ENCODE measurements around the gene ITIH1. TPM values are rescaled to one million over a fixed set of nuclear protein-coding genes. Genes with fewer than 3 reads are reported as not detected.

Gene ITIH1
- total RNA-seq, 2 experiments from 2014 or later: not detected

DNA sequence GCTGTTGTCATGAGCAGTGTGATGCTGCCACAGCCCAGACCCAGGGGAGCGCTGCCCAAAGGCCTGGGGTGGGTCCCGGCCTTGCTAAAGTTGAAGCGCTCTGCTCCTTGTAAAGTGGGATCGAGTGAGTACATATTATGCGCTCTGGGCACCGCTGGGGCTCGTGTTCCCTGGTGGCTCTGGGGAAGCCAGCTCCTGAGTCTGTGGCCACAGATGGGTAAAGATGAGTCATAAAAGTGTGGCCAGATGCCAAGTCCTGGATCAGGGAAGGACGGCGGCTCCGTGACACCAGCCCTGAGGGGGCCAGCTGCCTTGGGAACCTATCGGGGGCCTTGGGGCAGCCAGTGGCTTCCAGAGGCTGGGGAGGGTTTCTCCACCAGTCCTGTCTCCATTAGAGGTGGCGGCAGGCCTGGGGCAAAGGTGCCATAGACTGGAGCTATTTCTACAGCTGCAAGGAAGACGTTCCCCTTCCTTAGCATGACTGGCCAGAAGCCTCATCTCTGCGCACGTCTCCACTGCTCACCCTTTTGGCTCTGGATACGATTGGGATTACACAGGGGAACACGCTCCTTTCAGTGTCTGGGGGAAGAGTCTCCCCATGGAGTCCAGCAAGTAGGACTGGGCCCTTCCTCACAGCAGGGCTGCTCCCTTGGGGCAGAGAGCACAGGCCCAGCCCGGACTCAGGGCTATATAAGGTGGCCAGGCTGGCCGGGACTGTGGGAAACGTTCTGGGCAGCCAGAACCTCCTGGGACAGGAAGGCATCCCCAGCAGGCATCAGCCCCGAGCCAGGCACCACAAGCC is 54.3 kb downstream of the ITIH1 start:
- peaks cover 16% of the 10 kb centered on the region for H3K4me1 Mint-ChIP-seq
- H3K27me3 Mint-ChIP-seq: no peaks in the 10 kb centered on the region
- CTCF ChIA-PET: no interaction called here
- H3K36me3 Mint-ChIP-seq (ENCODE audit: low read depth): peaks cover 3% of the 10 kb centered on the region
- H3K9me3 Mint-ChIP-seq: no peaks in the 10 kb centered on the region
- no peak for DNase-seq
- no peak overlapping the region for H3K4me3 Mint-ChIP-seq
- no peak overlapping the region for H3K27ac Mint-ChIP-seq
- POLR2A ChIA-PET: no interaction called here

DNA sequence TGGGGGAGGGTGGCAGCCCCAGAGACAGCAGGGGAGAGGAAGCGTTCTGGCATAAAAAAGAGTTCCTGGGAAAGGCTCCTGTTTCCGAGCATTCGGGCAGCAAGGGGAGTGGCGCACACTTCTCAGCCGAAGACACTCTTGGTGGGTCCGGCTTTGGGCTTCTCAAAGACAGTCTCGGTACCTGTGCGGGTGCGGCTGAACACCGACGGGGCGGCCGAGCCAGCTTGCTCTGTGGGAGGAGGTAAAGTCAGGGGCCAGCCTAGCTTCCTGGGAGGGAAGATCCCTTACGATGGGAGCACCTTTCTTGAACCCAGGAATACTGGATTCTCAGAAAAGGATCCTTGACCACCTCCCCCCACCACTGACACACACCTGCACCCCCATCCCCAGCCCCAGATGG is 55.8 kb downstream of the ITIH1 start:
- ChIA-PET POLR2A (no interaction called here), CTCF (no interaction called here)
- Mint-ChIP-seq H3K27ac (no peak overlapping the region), H3K27me3 (no peaks in the 10 kb centered on the region), H3K36me3 (ENCODE audit: low read depth) (peaks cover 4% of the 10 kb centered on the region), H3K9me3 (no peaks in the 10 kb centered on the region), H3K4me3 (no peak overlapping the region), H3K4me1 (peaks cover 28% of the 10 kb centered on the region)
- no peak for DNase-seq

DNA sequence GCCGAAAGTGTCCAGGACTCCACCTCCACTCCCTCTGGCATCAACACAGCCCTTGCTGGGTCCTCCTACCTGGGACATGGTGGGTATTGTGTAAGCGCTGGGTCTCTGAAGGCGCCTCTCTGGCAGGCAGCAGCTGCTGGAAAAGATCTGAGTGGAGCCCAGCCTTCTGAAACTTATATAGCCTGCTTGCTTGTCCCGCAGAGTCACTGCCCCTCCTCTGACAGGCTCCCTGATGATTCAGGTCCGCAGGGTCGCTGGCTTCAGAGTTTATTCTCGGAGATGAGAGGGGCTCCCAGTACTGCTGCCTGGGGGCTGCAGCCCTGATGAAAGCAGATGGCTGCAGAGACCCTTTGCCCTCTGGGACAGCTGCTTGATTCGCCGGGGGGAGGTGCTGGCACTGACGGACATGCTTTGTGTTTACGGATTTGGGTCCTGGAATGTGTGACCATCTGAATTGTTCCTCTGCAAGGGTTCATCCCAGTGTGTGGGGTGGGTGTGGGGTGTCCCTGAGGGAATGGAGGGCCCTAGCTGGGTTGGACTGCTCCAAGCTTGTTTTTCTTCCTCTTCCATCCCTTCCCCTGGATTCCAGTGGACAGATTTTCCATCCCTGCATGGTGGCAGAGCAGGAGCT is 57.6 kb downstream of the ITIH1 start, which contains the start of gene MUSTN1:
Gene MUSTN1, minus strand, starts transcription at position 149 of the 631 bp plus-strand sequence. Its CDS starts 71 bp downstream, at position 78.
- H3K27me3 Mint-ChIP-seq: no peaks in the 10 kb centered on the region
- H3K4me1 Mint-ChIP-seq: peaks cover 45% of the 10 kb centered on the region
- ChIA-PET CTCF (interaction anchor here (1.3 kb wide), 1 partner anchor 9 kb away, joined by 4 read pairs; no protein-coding TSS in a partner anchor), POLR2A (interaction anchor here (0.6 kb wide), 1 partner anchor 89 kb away, joined by 3 read pairs; no protein-coding TSS in a partner anchor)
- H3K9me3 Mint-ChIP-seq: no peaks in the 10 kb centered on the region
- H3K4me3 Mint-ChIP-seq: no peak within 1 kb of the TSS
- H3K36me3 Mint-ChIP-seq (ENCODE audit: low read depth): peaks cover 9% of the 10 kb centered on the region
- H3K27ac Mint-ChIP-seq: no peak within 1 kb of the TSS
- no peak for DNase-seq

DNA sequence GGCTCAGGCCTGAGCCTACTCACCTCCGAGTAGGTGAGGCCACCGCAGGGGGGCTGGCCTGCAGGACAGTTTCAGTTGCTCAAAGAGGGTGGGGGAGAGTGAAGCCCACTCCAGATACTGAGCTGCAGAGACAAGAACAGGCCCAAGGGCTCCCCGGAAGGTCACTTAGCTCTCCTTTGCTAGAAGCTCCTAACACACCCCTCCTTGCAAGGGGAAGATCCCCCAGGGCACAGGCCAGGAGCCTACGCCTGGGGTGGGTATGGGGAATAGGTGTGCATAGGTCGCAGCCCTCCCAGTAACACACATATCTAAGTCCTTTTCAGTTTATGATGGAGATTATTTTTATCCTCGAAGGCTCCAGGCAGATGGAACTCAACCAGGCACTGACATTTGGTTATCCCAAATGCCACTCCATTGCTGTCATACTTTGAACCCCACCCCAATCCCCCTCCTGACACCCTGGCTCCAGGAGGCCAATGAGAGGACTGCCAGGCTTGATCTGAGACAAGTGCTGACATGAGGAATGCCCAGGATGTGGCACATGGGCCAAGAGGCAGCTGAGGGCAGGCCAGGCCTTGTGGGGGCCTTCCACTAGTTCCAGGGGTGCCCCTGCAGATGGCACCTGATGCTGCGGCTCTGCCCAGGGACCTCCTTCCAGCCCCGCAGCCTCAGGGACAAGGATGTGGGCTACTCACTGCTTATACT is 58.5 kb downstream of the ITIH1 start:
- POLR2A ChIA-PET: no interaction called here
- DNase-seq: no peak
- H3K27me3 Mint-ChIP-seq: no peaks in the 10 kb centered on the region
- peaks cover 11% of the 10 kb centered on the region for H3K36me3 Mint-ChIP-seq (ENCODE audit: low read depth)
- peaks cover 41% of the 10 kb centered on the region for H3K4me1 Mint-ChIP-seq
- H3K9me3 Mint-ChIP-seq: no peaks in the 10 kb centered on the region
- no peak overlapping the region for H3K4me3 Mint-ChIP-seq
- CTCF ChIA-PET: interaction anchor here (1.3 to 3.2 kb wide), 2 partner anchors 8 to 15 kb away, joined by 4 to 13 read pairs; no protein-coding TSS in a partner anchor
- H3K27ac Mint-ChIP-seq: no peak overlapping the region

DNA sequence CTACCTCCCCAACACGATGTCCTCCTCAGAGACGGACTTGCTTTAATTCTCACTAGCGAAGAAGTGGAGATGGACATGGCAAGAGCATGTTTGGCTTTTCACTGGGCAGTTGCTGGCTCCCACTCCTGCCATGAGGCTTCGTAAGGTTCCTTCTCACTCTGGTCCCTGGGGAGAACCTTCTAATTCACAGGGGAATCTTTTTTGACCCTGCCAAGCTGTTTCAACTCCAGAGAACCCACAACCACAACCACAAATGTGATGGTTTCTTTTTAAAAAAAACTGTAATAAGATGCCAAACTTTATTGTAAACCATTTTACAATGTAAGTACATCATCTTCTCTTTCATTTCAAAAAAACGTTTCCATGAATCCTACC is 59.1 kb downstream of the ITIH1 start:
- Mint-ChIP-seq H3K36me3 (ENCODE audit: low read depth) (peaks cover 13% of the 10 kb centered on the region), H3K9me3 (no peaks in the 10 kb centered on the region), H3K4me1 (peaks cover 36% of the 10 kb centered on the region), H3K27ac (no peak overlapping the region), H3K27me3 (no peaks in the 10 kb centered on the region), H3K4me3 (no peak overlapping the region)
- DNase-seq: no peak
- CTCF ChIA-PET: interaction anchor here (3.2 kb wide), 1 partner anchor 15 kb away, joined by 13 read pairs; no protein-coding TSS in a partner anchor
- POLR2A ChIA-PET: interaction anchor here (1.4 kb wide), 1 partner anchor 65 kb away, joined by 5 read pairs; the partner anchor contains the start of gene NEK4

DNA sequence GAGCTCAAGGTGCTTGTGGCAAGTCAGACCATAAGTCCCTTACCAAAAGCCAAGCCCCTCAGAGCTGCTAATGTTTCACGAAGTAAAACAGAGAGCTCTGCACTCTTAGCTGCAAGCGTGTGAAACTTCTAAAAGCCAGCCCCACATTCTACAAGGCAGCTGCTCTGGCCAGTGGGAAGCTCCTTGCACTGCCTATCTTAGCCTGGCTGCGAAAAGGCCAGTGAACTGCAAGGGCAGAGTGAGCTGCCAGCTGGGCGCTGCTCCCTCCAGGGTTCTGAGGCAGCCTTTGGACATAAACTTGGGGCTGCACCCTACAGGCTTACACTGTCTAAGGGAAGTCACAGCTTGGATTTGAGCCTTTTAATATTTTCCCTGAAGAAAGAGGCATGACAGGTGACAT is 59.6 kb downstream of the ITIH1 start:
- Mint-ChIP-seq H3K27ac (no peak overlapping the region), H3K4me3 (no peak overlapping the region), H3K36me3 (ENCODE audit: low read depth) (peaks cover 13% of the 10 kb centered on the region), H3K9me3 (no peaks in the 10 kb centered on the region), H3K4me1 (peaks cover 35% of the 10 kb centered on the region), H3K27me3 (no peaks in the 10 kb centered on the region)
- ChIA-PET CTCF (interaction anchor here (3.2 kb wide), 1 partner anchor 16 kb away, joined by 13 read pairs; no protein-coding TSS in a partner anchor), POLR2A (interaction anchor here (1.4 kb wide), 1 partner anchor 66 kb away, joined by 5 read pairs; the partner anchor contains the start of gene NEK4)
- DNase-seq: no peak

DNA sequence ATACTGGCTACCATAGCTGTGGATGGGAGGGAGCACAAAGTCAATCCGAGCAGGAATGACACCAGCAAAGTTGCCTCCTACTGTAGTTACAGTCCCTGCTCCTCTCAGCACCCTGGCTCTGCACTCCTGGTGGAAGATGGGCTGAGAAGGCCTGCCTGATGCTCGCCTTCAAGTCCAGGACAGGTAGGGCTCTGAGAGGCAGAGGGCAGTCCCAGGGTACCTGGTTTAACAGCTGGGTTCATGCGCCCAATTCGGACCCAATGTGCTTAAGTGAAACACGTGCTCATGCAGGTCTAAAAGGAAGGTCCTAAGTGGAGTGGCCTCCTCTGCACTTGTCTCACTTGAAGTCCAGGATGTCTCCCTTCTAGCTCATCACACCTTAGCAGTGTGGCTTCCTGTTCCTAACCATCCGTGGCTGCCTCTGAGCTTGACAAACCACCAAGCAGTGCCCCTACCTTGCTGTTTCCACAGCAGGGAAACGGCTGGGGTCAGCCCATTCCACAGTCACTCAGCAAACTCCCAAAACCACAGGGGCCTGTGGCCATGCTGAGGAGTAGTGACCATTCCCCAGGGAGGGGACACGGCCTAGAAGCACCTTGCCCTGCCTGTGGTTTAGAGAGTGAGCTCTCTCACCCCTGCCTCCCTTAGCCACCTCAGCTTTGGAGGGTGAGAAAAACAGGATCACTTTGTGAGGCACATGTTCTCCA is 61.3 kb downstream of the ITIH1 start:
- ChIA-PET CTCF (interaction anchor here (1.2 to 3.2 kb wide), 4 partner anchors 10 to 55 kb away, joined by 4 to 13 read pairs (median 6); no protein-coding TSS in a partner anchor), POLR2A (interaction anchor here (1.3 to 2.1 kb wide), 3 partner anchors 15 to 67 kb away, joined by 3 to 10 read pairs (median 5); partner anchors contain the start of gene NEK4)
- Mint-ChIP-seq H3K4me1 (peaks cover 35% of the 10 kb centered on the region), H3K36me3 (ENCODE audit: low read depth) (peaks cover 10% of the 10 kb centered on the region), H3K4me3 (no peak overlapping the region), H3K9me3 (no peaks in the 10 kb centered on the region), H3K27me3 (no peaks in the 10 kb centered on the region), H3K27ac (peak overlapping the region; percentile 26)
- peak; percentile 59 for DNase-seq

DNA sequence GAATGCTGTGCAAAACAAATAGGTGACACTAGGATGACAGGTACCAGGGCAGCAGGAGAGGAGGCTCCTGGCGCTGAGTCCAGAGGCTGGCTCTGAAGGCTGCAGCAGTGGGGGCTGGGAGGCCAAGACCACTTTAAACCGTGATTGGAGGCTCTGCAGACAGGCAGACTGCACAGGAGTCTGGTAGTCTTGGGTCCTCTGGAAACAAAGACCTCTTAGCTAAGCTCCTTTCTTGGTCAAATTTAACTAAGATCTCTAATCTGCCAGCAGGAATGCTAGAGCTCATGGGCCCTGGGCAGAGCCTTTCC is 61.8 kb downstream of the ITIH1 start:
- POLR2A ChIA-PET: interaction anchor here (0.9 to 2.1 kb wide), 4 partner anchors 10 to 68 kb away, joined by 3 to 10 read pairs (median 4); partner anchors contain the start of gene NEK4
- DNase-seq: no peak
- Mint-ChIP-seq H3K9me3 (no peaks in the 10 kb centered on the region), H3K4me3 (no peak overlapping the region), H3K36me3 (ENCODE audit: low read depth) (peaks cover 10% of the 10 kb centered on the region), H3K27me3 (no peaks in the 10 kb centered on the region), H3K27ac (no peak overlapping the region), H3K4me1 (peaks cover 35% of the 10 kb centered on the region)
- CTCF ChIA-PET: interaction anchor here (1.2 to 3.2 kb wide), 4 partner anchors 10 to 54 kb away, joined by 4 to 13 read pairs (median 6); no protein-coding TSS in a partner anchor

DNA sequence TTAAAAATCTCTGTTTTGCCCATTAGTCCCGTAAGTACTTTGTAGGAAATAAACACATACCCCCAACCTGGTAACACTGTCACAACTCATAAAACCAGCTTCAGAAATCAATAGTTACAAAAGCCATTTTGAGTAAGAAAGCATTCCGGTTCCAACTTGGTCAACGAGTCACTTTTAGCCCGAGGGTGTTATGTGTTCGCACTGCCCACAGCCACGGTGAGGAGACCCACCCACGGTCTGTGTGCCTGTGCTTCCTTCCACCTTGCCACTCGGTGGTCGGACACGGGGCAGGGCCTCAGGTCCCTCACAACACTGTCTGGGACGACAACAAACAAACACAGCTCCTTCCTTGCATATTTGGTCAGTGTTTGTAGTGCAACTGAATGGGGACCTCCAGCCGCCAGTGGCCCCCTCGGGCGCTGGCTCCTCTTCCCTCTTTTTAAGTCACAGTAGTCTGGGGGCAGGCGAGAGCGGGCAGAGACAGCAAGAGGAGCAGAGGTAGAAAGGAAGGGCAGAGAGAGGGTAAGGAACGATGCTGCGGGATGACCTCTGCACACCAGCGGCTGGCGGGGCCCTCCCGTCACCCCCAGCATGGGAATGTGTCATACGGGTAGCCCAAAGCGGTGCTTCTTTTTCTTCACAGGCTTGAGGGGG is 62.6 kb downstream of the ITIH1 start:
- no peaks in the 10 kb centered on the region for H3K9me3 Mint-ChIP-seq
- ChIA-PET CTCF (no interaction called here), POLR2A (interaction anchor here (0.9 to 2.1 kb wide), 2 partner anchors 9 to 17 kb away, joined by 3 to 10 read pairs; no protein-coding TSS in a partner anchor)
- no peak for DNase-seq
- H3K36me3 Mint-ChIP-seq (ENCODE audit: low read depth): peaks cover 15% of the 10 kb centered on the region
- H3K4me1 Mint-ChIP-seq: peaks cover 35% of the 10 kb centered on the region
- H3K4me3 Mint-ChIP-seq: no peak overlapping the region
- H3K27me3 Mint-ChIP-seq: no peaks in the 10 kb centered on the region
- H3K27ac Mint-ChIP-seq: no peak overlapping the region

DNA sequence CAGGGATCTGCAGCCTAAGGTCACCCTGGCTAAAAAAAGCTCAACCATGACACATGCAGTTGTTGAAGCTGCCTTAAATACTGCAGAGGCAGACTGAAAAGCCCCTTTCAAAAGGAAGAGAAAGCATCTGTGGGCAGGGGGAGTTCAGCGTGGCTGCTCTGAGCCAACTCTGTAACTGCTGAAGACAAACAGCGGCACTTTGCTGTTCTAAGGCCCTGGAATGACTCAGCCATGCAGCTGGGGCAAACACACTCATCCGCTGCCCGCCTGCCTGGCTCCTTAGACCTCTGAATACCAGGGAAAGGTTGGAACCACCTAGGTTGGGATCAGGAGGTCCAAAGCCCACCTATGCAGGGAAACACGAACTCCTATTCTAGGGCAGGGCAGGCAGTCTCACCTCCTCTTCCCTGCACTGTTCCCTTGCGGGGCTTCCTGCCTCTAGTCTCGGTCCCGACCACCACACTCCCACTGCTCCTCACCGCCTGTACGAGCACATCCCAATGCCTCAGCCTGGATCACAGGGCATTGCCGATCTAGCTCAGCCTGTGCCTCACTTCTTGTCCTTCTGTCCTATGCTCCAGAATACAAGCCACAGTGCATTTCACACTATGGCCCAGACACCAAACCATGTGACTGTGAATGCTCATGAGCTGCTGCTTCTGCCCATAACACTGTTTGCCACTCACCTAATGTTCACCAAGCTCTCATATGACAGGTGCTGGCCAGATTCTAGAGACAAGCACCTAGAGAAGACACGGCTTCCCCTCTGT is 64.0 kb downstream of the ITIH1 start:
- CTCF ChIA-PET: no interaction called here
- Mint-ChIP-seq H3K27ac (no peak overlapping the region), H3K27me3 (no peaks in the 10 kb centered on the region), H3K4me1 (peaks cover 33% of the 10 kb centered on the region), H3K4me3 (no peak overlapping the region), H3K9me3 (no peaks in the 10 kb centered on the region), H3K36me3 (ENCODE audit: low read depth) (peaks cover 15% of the 10 kb centered on the region)
- no peak for DNase-seq
- POLR2A ChIA-PET: no interaction called here
